CD4-positive, alpha-beta memory T cell (primary cell): ENCODE data around the gene MAMDC2. TPM values are rescaled to one million over a fixed set of nuclear protein-coding genes. Genes with fewer than 3 reads are reported as not detected.

ENCODE experiments used
- CTCF ChIA-PET: fragments of 350-600 bp; sonication (Branson Sonifier 250); formaldehyde crosslinking; loops from one replicate; lab custom pipeline; 2021; ENCODE audit warnings: inconsistent platforms; ENCODE audit not compliant: partially characterized antibody; lab: Charles Lee
- POLR2A ChIA-PET: fragments of 350-600 bp; sonication (Branson Sonifier 250); formaldehyde crosslinking; loops from one replicate; lab custom pipeline; 2021; ENCODE audit not compliant: partially characterized antibody; lab: Charles Lee
- DNase-seq, 5 donors: peaks; one replicate each; pipeline versions ENCODE4 v3.0.0 to v3.0.0-alpha.2; 2020 to 2022; ENCODE audit warnings: mixed read lengths in 1 of 5
- H3K27ac ChIP-seq: one replicate; pipeline ENCODE4 v1.7.0; 2013; ENCODE audit warnings: low read depth, low read length
- H3K27me3 ChIP-seq: 2 replicates; pipeline ENCODE4 v1.7.0; 2013; ENCODE audit warnings: mild to moderate bottlenecking, low read length, moderate library complexity; ENCODE audit not compliant: insufficient read depth
- H3K36me3 ChIP-seq: 2 replicates; pipeline ENCODE4 v1.7.0; 2013; ENCODE audit warnings: mild to moderate bottlenecking, low read length, moderate library complexity; ENCODE audit not compliant: insufficient read depth
- H3K4me1 ChIP-seq: 2 replicates; pipeline ENCODE4 v1.7.0; 2013; ENCODE audit warnings: mild to moderate bottlenecking, low read length, moderate library complexity; ENCODE audit not compliant: insufficient read depth
- H3K4me3 ChIP-seq, 2 donors: one replicate each; pipeline ENCODE4 v1.7.0; 2013; ENCODE audit warnings: low read length in 2 of 2, mild to moderate bottlenecking in 1 of 2
- H3K9me3 ChIP-seq, 2 donors: one replicate each; pipeline ENCODE4 v1.7.0; 2013; ENCODE audit warnings: low read length in 2 of 2, control low read depth in 1 of 2; ENCODE audit not compliant: control insufficient read depth in 1 of 2
- H3K27ac Mint-ChIP-seq, 7 donors: one replicate each; pipeline ENCODE4 v1.8.0; 2020 to 2021; ENCODE audit warnings: mixed read lengths in 7 of 7, mild to moderate bottlenecking in 6 of 7, inconsistent platforms in 3 of 7, moderate library complexity in 3 of 7
- H3K27me3 Mint-ChIP-seq, 2 donors: one replicate each; pipeline ENCODE4 v1.8.0; 2020 to 2021; ENCODE audit warnings: mixed read lengths in 2 of 2
- H3K36me3 Mint-ChIP-seq, 2 donors: one replicate each; pipeline ENCODE4 v1.8.0; 2020 to 2021; ENCODE audit warnings: mixed read lengths in 2 of 2, inconsistent platforms in 1 of 2, mild to moderate bottlenecking in 1 of 2
- H3K4me1 Mint-ChIP-seq, 4 donors: one replicate each; pipeline ENCODE4 v1.8.0; 2020 to 2021; ENCODE audit warnings: mixed read lengths in 4 of 4, mild to moderate bottlenecking in 1 of 4
- H3K4me3 Mint-ChIP-seq, 8 donors: one replicate each; pipeline ENCODE4 v1.8.0; 2020 to 2021; ENCODE audit warnings: mixed read lengths in 8 of 8, mild to moderate bottlenecking in 7 of 8, moderate library complexity in 6 of 8, inconsistent platforms in 3 of 8
- H3K9me3 Mint-ChIP-seq, 8 donors: one replicate each; pipeline ENCODE4 v1.8.0; 2020 to 2021; ENCODE audit warnings: mixed read lengths in 8 of 8, mild to moderate bottlenecking in 5 of 8, inconsistent platforms in 3 of 8, moderate library complexity in 1 of 8
- intact Hi-C: fragments of 100-400 bp; cut with micrococcal nuclease; formaldehyde crosslinking; loops from one replicate; pipeline ENCODE4 v1.15.1; 2023
- polyA plus RNA-seq, 2 donors: library from polyadenylated mRNA; unstranded; fragments of 300-500 nt; fragmentation: Illumina TruSeq; gene quantifications; one replicate each; pipeline ENCODE4 v1.2.3, GENCODE V29; 2021
- total RNA-seq, 2 experiments: library from RNA; stranded (reverse); gene quantifications; one replicate each; pipeline ENCODE4 v1.2.3, GENCODE V29; 2021

The MAMDC2 gene
- total and polyA plus RNA-seq, 4 experiments from 2014 or later: not detected

DNA sequence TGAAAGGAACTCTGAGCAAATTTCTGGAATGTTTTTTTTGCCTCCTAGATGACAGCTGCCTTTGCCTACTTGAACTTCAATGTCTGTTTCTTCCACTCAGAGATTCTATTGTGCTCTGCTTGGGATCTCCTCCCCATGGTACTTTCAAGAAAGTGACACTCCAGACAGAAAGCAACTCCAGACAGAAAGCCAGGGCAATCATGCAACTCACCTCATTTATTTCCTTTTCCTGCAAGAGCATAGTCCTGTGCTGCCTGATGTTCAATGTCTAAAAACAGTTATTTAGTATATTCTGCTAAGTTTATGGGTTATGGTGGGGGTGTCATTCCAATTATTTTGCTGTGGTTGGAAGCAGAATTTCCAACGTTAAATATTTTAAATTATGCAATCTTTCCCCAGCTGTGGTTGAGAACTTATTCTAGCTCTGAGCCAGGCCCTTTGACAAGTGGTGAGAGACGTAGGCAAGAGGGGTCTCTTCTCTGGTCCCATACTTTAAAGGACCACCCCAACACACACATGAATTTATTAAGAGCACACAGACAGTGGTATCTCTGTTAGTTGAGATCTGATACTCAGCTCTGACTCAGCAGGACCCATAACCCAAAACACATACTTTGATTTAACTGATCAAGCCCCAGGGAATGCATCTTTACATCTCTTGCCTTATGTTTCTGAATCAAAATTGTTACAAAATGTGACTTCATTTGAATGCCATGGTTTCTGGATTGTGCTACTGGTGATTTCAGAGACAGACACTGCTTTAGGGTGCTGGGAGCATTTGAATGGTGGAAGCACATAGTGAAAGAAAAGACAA lies 39.5 kb upstream of the MAMDC2 start:
- H3K27ac ChIP-seq: no peak overlapping the region
- H3K4me3 ChIP-seq: no peak overlapping the region
- no peaks in the 10 kb centered on the region for H3K9me3 Mint-ChIP-seq
- ChIA-PET POLR2A (no interaction called here), CTCF (interaction anchor here (1.0 kb wide), 1 partner anchor 8 kb away, joined by 3 read pairs; no protein-coding TSS in a partner anchor)
- no peaks in the 10 kb centered on the region for H3K4me1 Mint-ChIP-seq
- no peak overlapping the region for H3K27ac Mint-ChIP-seq
- no peak for DNase-seq
- H3K36me3 ChIP-seq: no peaks in the 10 kb centered on the region
- H3K36me3 Mint-ChIP-seq: no peaks in the 10 kb centered on the region
- H3K27me3 Mint-ChIP-seq: peaks cover 4 to 12% of the 10 kb centered on the region in 2 donors
- no peaks in the 10 kb centered on the region for H3K27me3 ChIP-seq
- H3K9me3 ChIP-seq: no peaks in the 10 kb centered on the region
- intact Hi-C loops: no loop called here
- no peak overlapping the region for H3K4me3 Mint-ChIP-seq
- no peaks in the 10 kb centered on the region for H3K4me1 ChIP-seq

DNA sequence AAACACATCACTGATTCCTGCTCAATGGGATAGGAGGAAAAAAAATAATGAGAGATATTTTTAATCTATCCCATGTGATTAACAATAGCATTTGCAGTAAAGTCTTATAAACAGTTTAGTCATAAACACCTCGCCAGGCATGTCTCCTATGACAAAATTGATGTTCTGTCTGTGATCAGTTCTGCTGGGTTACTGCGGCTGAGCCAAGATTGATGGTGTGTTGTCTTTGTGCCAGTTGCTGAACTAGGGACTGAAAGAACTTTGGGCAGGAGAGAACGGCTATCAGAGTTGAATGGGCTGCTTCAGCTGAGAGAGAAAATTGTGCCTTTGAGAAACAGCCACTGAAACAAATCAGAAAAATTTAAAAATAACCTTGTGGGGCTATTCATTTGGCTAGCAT lies 37.3 kb upstream of the MAMDC2 start:
- H3K36me3 Mint-ChIP-seq: no peaks in the 10 kb centered on the region
- no peaks in the 10 kb centered on the region for H3K9me3 ChIP-seq
- no peak for DNase-seq
- H3K4me3 ChIP-seq: no peak overlapping the region
- H3K4me3 Mint-ChIP-seq: no peak overlapping the region
- H3K27ac Mint-ChIP-seq: no peak overlapping the region
- POLR2A ChIA-PET: no interaction called here
- H3K27me3 ChIP-seq: no peaks in the 10 kb centered on the region
- H3K4me1 Mint-ChIP-seq: no peaks in the 10 kb centered on the region
- CTCF ChIA-PET: no interaction called here
- no peaks in the 10 kb centered on the region for H3K9me3 Mint-ChIP-seq
- no peak overlapping the region for H3K27ac ChIP-seq
- intact Hi-C loops: no loop called here
- no peaks in the 10 kb centered on the region for H3K36me3 ChIP-seq
- no peaks in the 10 kb centered on the region for H3K4me1 ChIP-seq
- peaks cover 4 to 6% of the 10 kb centered on the region in 2 donors for H3K27me3 Mint-ChIP-seq

DNA sequence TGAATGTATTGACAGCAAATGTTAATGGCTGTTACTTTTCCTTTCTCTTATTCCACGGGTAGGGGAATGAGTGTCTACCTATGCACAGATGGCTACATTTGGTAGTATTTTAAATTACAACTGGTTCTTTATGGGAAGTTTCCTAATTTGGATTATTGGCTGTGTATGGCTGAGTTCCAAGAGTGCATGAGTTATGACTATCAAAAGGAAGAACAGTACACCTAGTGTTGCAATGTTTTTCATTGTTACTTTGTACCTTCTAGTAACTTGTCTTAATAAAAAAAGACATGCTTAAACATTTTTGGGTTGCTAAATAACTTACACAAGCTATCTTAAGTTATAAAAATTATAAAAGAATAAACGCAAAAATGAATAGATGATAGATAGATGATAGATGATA lies 35.8 kb upstream of the MAMDC2 start:
- Mint-ChIP-seq H3K9me3 (no peaks in the 10 kb centered on the region), H3K27ac (no peak overlapping the region), H3K4me1 (no peaks in the 10 kb centered on the region), H3K4me3 (no peak overlapping the region), H3K27me3 (peaks cover 4 to 6% of the 10 kb centered on the region in 2 donors), H3K36me3 (no peaks in the 10 kb centered on the region)
- no peak for DNase-seq
- H3K36me3 ChIP-seq: no peaks in the 10 kb centered on the region
- ChIA-PET POLR2A (no interaction called here), CTCF (no interaction called here)
- H3K9me3 ChIP-seq: no peaks in the 10 kb centered on the region
- no peaks in the 10 kb centered on the region for H3K4me1 ChIP-seq
- H3K27ac ChIP-seq: no peak overlapping the region
- no peak overlapping the region for H3K4me3 ChIP-seq
- H3K27me3 ChIP-seq: no peaks in the 10 kb centered on the region
- intact Hi-C loops: no loop called here

GRCh38 chr9:70010015-70010414 lies 33.6 kb upstream of the MAMDC2 start:
- no peaks in the 10 kb centered on the region for H3K9me3 Mint-ChIP-seq
- DNase-seq: no peak
- H3K4me3 Mint-ChIP-seq: no peak overlapping the region
- Histone ChIP-seq H3K36me3 (no peaks in the 10 kb centered on the region), H3K27ac (no peak overlapping the region), H3K4me1 (no peaks in the 10 kb centered on the region), H3K27me3 (no peaks in the 10 kb centered on the region), H3K9me3 (no peaks in the 10 kb centered on the region), H3K4me3 (no peak overlapping the region)
- POLR2A ChIA-PET: no interaction called here
- no peaks in the 10 kb centered on the region for H3K4me1 Mint-ChIP-seq
- CTCF ChIA-PET: no interaction called here
- H3K27ac Mint-ChIP-seq: no peak overlapping the region
- H3K36me3 Mint-ChIP-seq: no peaks in the 10 kb centered on the region
- intact Hi-C loops: no loop called here
- H3K27me3 Mint-ChIP-seq: peaks cover 6 to 9% of the 10 kb centered on the region in 2 donors

GRCh38 chr9:70011366-70011765 lies 32.3 kb upstream of the MAMDC2 start:
- POLR2A ChIA-PET: no interaction called here
- Mint-ChIP-seq H3K27ac (no peak overlapping the region), H3K27me3 (peaks cover 3 to 11% of the 10 kb centered on the region in 2 donors), H3K36me3 (no peaks in the 10 kb centered on the region), H3K4me1 (no peaks in the 10 kb centered on the region), H3K9me3 (no peaks in the 10 kb centered on the region), H3K4me3 (no peak overlapping the region)
- Histone ChIP-seq H3K9me3 (no peaks in the 10 kb centered on the region), H3K36me3 (no peaks in the 10 kb centered on the region), H3K27ac (no peak overlapping the region), H3K27me3 (no peaks in the 10 kb centered on the region), H3K4me3 (no peak overlapping the region), H3K4me1 (no peaks in the 10 kb centered on the region)
- DNase-seq: no peak
- intact Hi-C loops: no loop called here
- CTCF ChIA-PET: no interaction called here

- no peaks in the 10 kb centered on the region for H3K36me3 Mint-ChIP-seq
- no peak overlapping the region for H3K27ac Mint-ChIP-seq
- H3K4me3 ChIP-seq: no peak overlapping the region
- ChIA-PET CTCF (no interaction called here), POLR2A (no interaction called here)
- peaks cover 0 to 11% of the 10 kb centered on the region in 2 donors for H3K27me3 Mint-ChIP-seq
- no peak overlapping the region for H3K4me3 Mint-ChIP-seq
- no peaks in the 10 kb centered on the region for H3K9me3 Mint-ChIP-seq
- intact Hi-C loops: no loop called here
- no peaks in the 10 kb centered on the region for H3K4me1 Mint-ChIP-seq
- DNase-seq: no peak
- H3K27ac ChIP-seq: no peak overlapping the region
- H3K36me3 ChIP-seq: no peaks in the 10 kb centered on the region
- H3K9me3 ChIP-seq: no peaks in the 10 kb centered on the region
- no peaks in the 10 kb centered on the region for H3K27me3 ChIP-seq
- H3K4me1 ChIP-seq: no peaks in the 10 kb centered on the region
These were observed 31.1 kb upstream of the MAMDC2 start for GRCh38 chr9:70012569-70012968.

- Mint-ChIP-seq H3K27ac (no peak overlapping the region), H3K9me3 (no peaks in the 10 kb centered on the region), H3K4me1 (no peaks in the 10 kb centered on the region), H3K36me3 (no peaks in the 10 kb centered on the region), H3K27me3 (peaks cover 0 to 9% of the 10 kb centered on the region in 2 donors), H3K4me3 (no peak overlapping the region)
- no peak for DNase-seq
- Histone ChIP-seq H3K27ac (no peak overlapping the region), H3K4me3 (no peak overlapping the region), H3K36me3 (no peaks in the 10 kb centered on the region), H3K4me1 (no peaks in the 10 kb centered on the region), H3K9me3 (no peaks in the 10 kb centered on the region), H3K27me3 (no peaks in the 10 kb centered on the region)
- ChIA-PET CTCF (no interaction called here), POLR2A (no interaction called here)
- intact Hi-C loops: no loop called here
These were observed 30.0 kb upstream of the MAMDC2 start for GRCh38 chr9:70013598-70014196.
